ENCODE measurements around the gene IKZF5.
A peak's percentile ranks its signal among the peaks of the same experiment; 100 is the strongest.

Gene IKZF5

DNA sequence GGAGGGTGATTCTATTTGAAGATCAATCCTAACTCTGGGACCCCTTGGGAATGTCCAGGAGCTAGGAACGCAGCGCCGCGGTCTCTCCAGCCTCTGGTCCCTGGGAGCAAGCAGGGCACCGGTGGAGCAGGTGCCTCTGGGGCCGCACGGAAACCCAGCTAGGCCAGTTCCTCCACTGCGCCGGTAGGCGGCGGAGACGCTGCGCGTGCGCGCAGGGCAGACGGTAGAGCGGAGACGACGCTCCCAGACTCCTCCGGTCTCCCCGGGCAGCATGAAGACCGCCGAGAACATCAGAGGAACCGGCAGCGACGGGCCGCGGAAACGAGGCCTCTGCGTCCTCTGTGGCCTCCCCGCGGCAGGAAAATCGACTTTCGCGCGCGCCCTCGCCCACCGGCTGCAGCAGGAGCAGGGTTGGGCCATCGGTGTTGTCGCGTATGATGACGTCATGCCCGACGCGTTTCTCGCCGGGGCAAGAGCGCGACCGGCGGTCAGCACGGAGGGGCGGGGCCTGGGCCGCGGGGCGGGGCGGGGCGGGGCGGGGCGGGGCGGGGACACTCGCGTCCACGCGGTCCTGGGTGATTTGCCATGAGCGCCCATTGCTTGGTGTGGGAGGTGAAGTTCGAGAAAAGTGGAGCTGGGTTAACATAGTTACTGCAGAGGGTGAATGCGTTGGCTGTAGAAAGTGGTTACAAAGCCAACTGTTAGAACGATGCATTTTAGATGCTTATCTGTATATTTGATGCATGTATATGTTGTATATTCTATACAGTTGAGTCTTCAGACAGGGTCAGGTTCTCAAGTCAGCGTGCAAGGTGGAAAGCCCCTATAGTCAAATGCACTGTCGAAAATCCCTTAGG, 28.2 kb downstream of the IKZF5 start, which contains the start of gene PSTK:
PSTK (plus strand) TSS at position 193 of the 857 bp plus-strand sequence; CDS start at position 272, 79 bp downstream.
- peak; percentile 6 for DNase-seq

DNA sequence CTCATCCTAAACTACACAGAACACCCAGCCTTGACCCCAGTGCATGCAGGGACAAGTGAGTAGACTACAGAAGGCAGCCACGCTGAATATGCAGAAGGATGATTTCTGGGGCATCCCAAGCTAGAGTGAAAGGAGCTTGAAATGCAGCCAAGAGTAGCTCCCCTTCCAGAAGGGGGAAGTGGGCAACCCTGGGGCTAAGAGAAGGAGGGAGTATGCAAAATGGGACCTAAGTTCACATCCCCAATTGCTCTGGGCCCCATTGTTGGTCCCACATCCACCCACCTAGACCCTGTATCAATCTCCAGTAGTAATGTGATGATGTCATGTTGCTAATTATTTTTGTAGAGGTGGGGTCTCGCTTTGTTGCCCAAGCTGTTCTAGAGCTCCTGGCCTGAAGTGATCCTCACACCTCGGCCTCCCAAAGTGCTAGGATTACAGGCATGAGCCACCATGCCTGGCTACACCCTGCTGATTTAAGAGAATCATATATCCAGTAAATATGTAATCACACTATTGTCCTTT, 34.0 kb downstream of the IKZF5 start:
- no peak for DNase-seq

DNA sequence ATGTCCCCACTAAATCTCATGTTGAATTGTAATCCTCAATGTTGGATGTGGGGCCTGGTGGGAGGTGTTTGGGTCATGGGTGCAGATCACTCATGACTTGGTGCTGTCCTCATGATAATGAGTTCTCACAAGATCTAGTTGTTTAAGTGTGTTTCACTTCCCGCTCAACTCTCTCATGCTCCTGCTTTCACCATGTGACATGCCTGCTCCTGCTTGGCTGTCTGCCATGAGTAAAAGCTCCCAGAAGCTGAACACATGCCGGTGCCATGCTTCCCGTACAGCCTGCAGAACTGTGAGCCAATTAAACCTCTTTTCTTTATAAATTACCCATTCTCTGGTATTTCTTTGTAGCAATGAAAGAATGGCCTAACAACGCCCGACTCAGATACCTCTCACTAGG, 34.6 kb downstream of the IKZF5 start:
- no peak for DNase-seq

GRCh38 chr10:122968698-122969097, 39.9 kb downstream of the IKZF5 start:
- no peak for DNase-seq

- no peak for DNase-seq
These were observed 41.7 kb downstream of the IKZF5 start for GRCh38 chr10:122966879-122967278.

DNA sequence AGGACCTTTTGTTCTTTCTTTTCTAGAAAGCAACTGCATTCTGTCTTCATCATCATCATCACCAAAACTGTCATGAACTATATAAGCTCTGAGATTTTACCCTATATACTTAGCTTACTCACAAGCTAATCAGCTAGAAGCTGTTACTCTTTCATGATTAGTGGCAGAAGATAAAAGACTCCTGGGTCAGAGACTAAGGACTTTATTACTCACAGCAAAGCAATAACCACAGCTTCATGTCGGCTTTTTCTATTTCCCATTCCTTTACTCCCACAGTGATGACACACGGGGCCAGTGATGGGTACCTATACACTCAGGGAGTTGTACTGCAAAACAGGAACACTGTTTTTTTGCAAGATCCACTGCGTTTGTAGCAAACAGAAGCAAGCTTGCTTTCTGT, 46.2 kb downstream of the IKZF5 start:
- no peak for DNase-seq

GRCh38 chr10:122957474-122957873, 51.1 kb downstream of the IKZF5 start:
- DNase-seq, result no peak

GRCh38 chr10:122955892-122956291, 52.7 kb downstream of the IKZF5 start:
- DNase-seq, result no peak

- no peak for DNase-seq
These were observed 53.9 kb downstream of the IKZF5 start for GRCh38 chr10:122954731-122955050.

- DNase-seq, result peak; percentile 79
These were observed 54.5 kb downstream of the IKZF5 start, which contains the start of gene C10orf88 for GRCh38 chr10:122953902-122954730. C10orf88 (minus strand) TSS chr10:122954227; CDS start chr10:122954178, 49 bp downstream.

- DNase-seq, result no peak
These were observed 59.3 kb downstream of the IKZF5 start for GRCh38 chr10:122949296-122949695.

Data from NCI-H187 treated with DMSO at 0.1 percent for 48 hours (cell line).